H1 (cell line): ENCODE data around the gene IQCN. TPM values are rescaled to one million over a fixed set of nuclear protein-coding genes. Genes with fewer than 3 reads are reported as not detected.

ENCODE experiments used
- ASH2L ChIP-seq: fragments of 200-600, 300-600 bp; sonication (generic); IDR thresholded peaks from one replicate; pipeline ENCODE4 v1.7.1; 2017; ENCODE audit warnings: low read length
- BACH1 ChIP-seq: IDR thresholded peaks from 2 replicates; pipeline ENCODE4 v1.6.1; 2012; ENCODE audit warnings: low read length, improper control_type of control experiment
- BRCA1 ChIP-seq: IDR thresholded peaks from 2 replicates; pipeline ENCODE4 v1.6.1; 2012; ENCODE audit warnings: low read depth, low read length, improper control_type of control experiment
- CEBPB ChIP-seq: IDR thresholded peaks from 2 replicates; pipeline ENCODE4 v1.6.1; 2012; ENCODE audit warnings: low read depth, low read length
- CHD1 ChIP-seq: IDR thresholded peaks from 2 replicates; pipeline ENCODE4 v1.6.1; 2012; ENCODE audit warnings: low read depth, low read length, improper control_type of control experiment
- CHD7 ChIP-seq: fragments of 300-600 bp; sonication (generic); IDR thresholded peaks from 2 replicates; pipeline ENCODE4 v1.7.1; 2012; ENCODE audit warnings: low read length, moderate library complexity, mild to moderate bottlenecking, inconsistent platforms; ENCODE audit not compliant: insufficient replicate concordance
- CTBP2 ChIP-seq: IDR thresholded peaks from 2 replicates; pipeline ENCODE4 v1.7.0; 2011; ENCODE audit warnings: borderline replicate concordance, mild to moderate bottlenecking, moderate library complexity, mixed read lengths, low read length; ENCODE audit not compliant: insufficient read depth, insufficient read length
- JUND ChIP-seq: IDR thresholded peaks from 2 replicates; pipeline ENCODE4 v1.6.1; 2011; ENCODE audit warnings: mild to moderate bottlenecking, improper control_type of control experiment, low read length
- MAX ChIP-seq: IDR thresholded peaks from 2 replicates; pipeline ENCODE4 v1.6.1; 2012; ENCODE audit warnings: inconsistent platforms
- RXRA ChIP-seq: IDR thresholded peaks from 2 replicates; pipeline ENCODE4 v1.6.1; 2011; ENCODE audit warnings: low read depth, mild to moderate bottlenecking, low read length, moderate library complexity; ENCODE audit not compliant: insufficient read depth
- TCF12 ChIP-seq: IDR thresholded peaks from 2 replicates; pipeline ENCODE4 v1.6.1; 2011; ENCODE audit warnings: low read depth, mild to moderate bottlenecking, low read length
- polyA plus RNA-seq, 7 experiments: library from polyadenylated mRNA; depleted of rRNA in 3 of 7; stranded (reverse) in 5 of 7; unstranded in 2 of 7; fragments of >200 nt in 5 of 7; fragments of 200-250 nt in 2 of 7; gene quantifications; 1 replicate in 5 of 7; 2 replicates in 1 of 7; 4 replicates in 1 of 7; pipeline versions ENCODE4 v1.2.1 to v1.2.3, GENCODE V29; 2011 to 2013; ENCODE audit warnings: missing spikeins in 2 of 7, mixed read lengths in 2 of 7
- total RNA-seq: library from RNA; stranded (reverse); fragmentation: NEBNext Ultra II Directional; extraction: Animal tissue kit (Norgen Biotek cat#: 25700); gene quantifications from 2 replicates; pipeline ENCODE4 v1.2.1, GENCODE V29; 2021

The IQCN gene
- total and polyA plus RNA-seq, 2 of the 8 experiments (the other 6 are each of a cell fraction or from before 2014, with no cell fraction given) = 0.36 to 1.0 TPM

DNA sequence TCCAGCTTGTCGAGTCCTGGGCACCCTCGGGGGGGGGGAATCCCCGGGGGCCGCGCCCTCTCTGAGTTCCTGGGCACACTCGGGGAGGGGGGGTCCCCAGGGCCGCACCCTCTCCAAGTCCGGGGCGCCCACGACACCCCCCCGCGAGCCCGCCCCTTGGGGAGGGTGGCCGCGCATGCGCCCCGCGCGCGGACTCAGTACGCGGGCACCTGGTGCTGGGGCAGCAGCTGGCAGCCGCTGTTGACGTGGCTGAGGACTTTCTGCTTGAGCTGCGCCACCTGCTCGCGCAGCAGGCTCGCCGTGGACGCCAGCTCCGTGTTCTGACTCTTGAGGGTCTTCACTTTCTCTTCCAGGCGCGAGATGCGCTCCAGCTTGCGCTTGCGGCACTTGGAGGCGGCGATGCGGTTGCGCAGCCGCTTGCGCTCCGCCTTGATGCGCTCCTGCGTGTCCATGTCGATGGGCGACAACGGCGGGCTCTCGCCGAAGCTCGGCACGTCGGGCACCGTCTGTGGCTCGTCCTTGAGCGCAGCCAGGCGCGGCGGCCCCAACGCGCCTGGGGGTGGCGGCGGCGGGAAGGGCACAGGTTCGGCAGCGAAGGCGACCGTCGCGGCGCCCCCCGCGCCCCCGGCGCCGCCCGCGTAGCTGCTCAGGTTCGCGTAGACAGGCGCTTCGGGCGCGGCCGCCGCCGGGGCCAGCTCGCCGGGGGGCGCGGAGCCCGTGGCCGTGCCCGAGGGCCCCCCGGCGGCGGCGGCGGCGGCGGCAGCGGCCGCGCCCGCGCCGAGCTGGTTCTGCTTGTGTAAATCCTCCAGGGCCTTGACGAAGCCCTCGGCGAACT lies 6.2 kb upstream of the IQCN start (continued):
- TF ChIP-seq CHD7 (no peak), CTBP2 (no peak), MAX (peak; percentile 52; the same call in 1 of the 2 replicates), ASH2L (no peak), BACH1 (no peak), TCF12 (no peak), JUND (no peak), BRCA1 (no peak), CEBPB (no peak), RXRA (no peak), CHD1 (no peak; the same call in 1 of the 2 replicates)
